Naive thymus-derived CD8-positive, alpha-beta T cell (primary cell): ENCODE measurements around the gene SKI. TPM values are rescaled to one million over a fixed set of nuclear protein-coding genes. Genes with fewer than 3 reads are reported as not detected.

Experiments used
- ATAC-seq, 2 donors: fragments of 150-1000 bp; cut with Tn5 transposase in 1 of 2; sonication (Bioruptor Pico), chemical (Tn5 transposase) in 1 of 2; 1 replicate in 1 of 2; 2 replicates in 1 of 2; pipeline ENCODE4 v1.10.0; 2021; ENCODE audit warnings: mild to moderate bottlenecking in 2 of 2, moderate library complexity in 2 of 2
- POLR2A ChIA-PET: fragments of 350-600 bp; sonication (Branson Sonifier 250); formaldehyde crosslinking; loops from one replicate; lab custom pipeline; 2021; ENCODE audit warnings: antibody characterized with exemption; lab: Charles Lee
- DNase-seq, 10 donors: peaks; one replicate each; pipeline versions ENCODE4 v3.0.0 to v3.0.0-alpha.2; 2020 to 2022
- H3K27ac Mint-ChIP-seq, 10 donors: one replicate each; pipeline ENCODE4 v1.8.0; 2020 to 2022; ENCODE audit warnings: mild to moderate bottlenecking in 10 of 10, mixed read lengths in 10 of 10, moderate library complexity in 4 of 10, inconsistent platforms in 1 of 10
- H3K27me3 Mint-ChIP-seq, 5 donors: one replicate each; pipeline ENCODE4 v1.8.0; 2021 to 2022; ENCODE audit warnings: mixed read lengths in 5 of 5
- H3K36me3 Mint-ChIP-seq, 3 donors: one replicate each; pipeline ENCODE4 v1.8.0; 2020 to 2022; ENCODE audit warnings: mixed read lengths in 3 of 3, mild to moderate bottlenecking in 2 of 3, inconsistent platforms in 1 of 3
- H3K4me1 Mint-ChIP-seq, 4 donors: one replicate each; pipeline ENCODE4 v1.8.0; 2021 to 2022; ENCODE audit warnings: mixed read lengths in 4 of 4
- H3K4me3 Mint-ChIP-seq, 10 donors: one replicate each; pipeline ENCODE4 v1.8.0; 2020 to 2022; ENCODE audit warnings: mild to moderate bottlenecking in 10 of 10, mixed read lengths in 10 of 10, moderate library complexity in 6 of 10, inconsistent platforms in 1 of 10
- H3K9me3 Mint-ChIP-seq, 9 donors: one replicate each; pipeline ENCODE4 v1.8.0; 2020 to 2022; ENCODE audit warnings: mixed read lengths in 9 of 9, mild to moderate bottlenecking in 3 of 9, inconsistent platforms in 1 of 9, moderate library complexity in 1 of 9
- polyA plus RNA-seq, 3 donors: library from polyadenylated mRNA; unstranded; fragments of 300-500 nt; fragmentation: Illumina TruSeq; gene quantifications; one replicate each; pipeline ENCODE4 v1.2.3, GENCODE V29; 2021
- total RNA-seq, 8 experiments: library from RNA in 2 of 8; stranded (reverse) in 2 of 8; gene quantifications; one replicate each; pipeline ENCODE4 v1.2.3 and lab custom pipeline; 2021 to 2026

SKI gene
- total and polyA plus RNA-seq, 5 experiments from 2014 or later: 0.30 to 105 (median 0.80) TPM

GRCh38 chr1:2252423-2252822, 24.3 kb downstream of the SKI start:
- POLR2A ChIA-PET: interaction anchor here (0.9 to 17.4 kb wide), 3 partner anchors 9 to 47 kb away, joined by 3 to 388 read pairs (median 3); partner anchors contain the start of gene SKI
- H3K9me3 Mint-ChIP-seq: peaks cover 0 to 12% (median 0%) of the 10 kb centered on the region in 9 donors
- H3K4me1 Mint-ChIP-seq: peaks cover 19 to 64% (median 52%) of the 10 kb centered on the region in 4 donors
- peaks cover 0 to 6% (median 0%) of the 10 kb centered on the region in 5 donors for H3K27me3 Mint-ChIP-seq
- peak overlapping the region in 4 of 10 donors; percentile 86 to 96 (median 92) for H3K27ac Mint-ChIP-seq
- peaks cover 0 to 18% (median 9%) of the 10 kb centered on the region in 3 donors for H3K36me3 Mint-ChIP-seq
- DNase-seq (no peak), ATAC-seq (no peak)
- H3K4me3 Mint-ChIP-seq: peak overlapping the region in 9 of 10 donors; percentile 29 to 86 (median 63)

- H3K27ac Mint-ChIP-seq: peak overlapping the region in 4 of 10 donors; percentile 86 to 96 (median 92)
- H3K4me3 Mint-ChIP-seq: peak overlapping the region in 7 of 10 donors; percentile 34 to 86 (median 63)
- H3K4me1 Mint-ChIP-seq: peaks cover 24 to 63% (median 53%) of the 10 kb centered on the region in 4 donors
- DNase-seq (no peak), ATAC-seq (no peak)
- POLR2A ChIA-PET: interaction anchor here (0.9 to 17.4 kb wide), 2 partner anchors 8 to 19 kb away, joined by 3 to 388 read pairs; partner anchors contain the start of gene SKI
- peaks cover 0 to 18% (median 9%) of the 10 kb centered on the region in 3 donors for H3K36me3 Mint-ChIP-seq
- peaks cover 0 to 6% (median 0%) of the 10 kb centered on the region in 5 donors for H3K27me3 Mint-ChIP-seq
- peaks cover 0 to 12% (median 0%) of the 10 kb centered on the region in 9 donors for H3K9me3 Mint-ChIP-seq
Observed at GRCh38 chr1:2253036-2253796, 25.1 kb downstream of the SKI start.

DNA sequence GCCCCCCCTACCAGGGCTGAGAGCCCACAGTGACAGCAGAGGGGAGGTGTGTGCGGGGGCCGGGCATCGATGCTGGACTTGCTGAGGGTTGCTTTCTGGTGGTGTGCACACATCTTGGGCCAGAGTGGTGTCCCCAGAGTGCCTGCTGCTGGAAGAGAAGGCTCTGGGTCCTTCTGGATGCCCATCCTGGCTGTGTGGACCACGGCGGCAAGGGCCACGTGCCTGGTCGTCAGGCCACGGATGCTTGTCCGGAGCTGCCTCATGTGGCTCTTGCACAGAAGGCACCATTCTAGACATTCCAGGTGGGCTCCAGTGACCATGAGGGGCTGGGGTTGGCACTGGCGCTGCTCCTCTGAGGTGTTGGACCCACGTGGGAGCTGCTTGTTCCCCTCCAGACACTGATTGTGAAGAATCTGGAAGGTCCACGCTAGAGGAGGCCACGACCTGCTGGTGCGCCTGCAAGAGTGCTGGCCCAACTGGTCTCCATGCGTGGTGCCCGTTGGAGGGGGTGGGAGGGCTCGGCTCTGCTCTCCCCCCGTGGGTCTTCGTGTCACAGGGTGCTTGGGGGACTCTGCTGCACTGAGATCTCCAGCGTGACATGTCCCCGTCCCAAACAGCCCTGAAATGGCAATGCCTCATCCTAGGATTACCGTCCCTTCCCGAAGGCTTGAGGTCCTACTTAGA, 25.8 kb downstream of the SKI start:
- peak overlapping the region in 6 of 10 donors; percentile 11 to 86 (median 50) for H3K4me3 Mint-ChIP-seq
- POLR2A ChIA-PET: interaction anchor here (3.1 to 17.4 kb wide), 2 partner anchors 20 to 59 kb away, joined by 19 to 388 read pairs; partner anchors contain the start of genes FAAP20 and SKI
- H3K36me3 Mint-ChIP-seq: peaks cover 0 to 18% (median 9%) of the 10 kb centered on the region in 3 donors
- no peak for ATAC-seq
- peak overlapping the region in 4 of 10 donors; percentile 86 to 96 (median 92) for H3K27ac Mint-ChIP-seq
- H3K4me1 Mint-ChIP-seq: peaks cover 23 to 63% (median 53%) of the 10 kb centered on the region in 4 donors
- DNase-seq: no peak
- H3K27me3 Mint-ChIP-seq: peaks cover 0 to 6% (median 0%) of the 10 kb centered on the region in 5 donors
- H3K9me3 Mint-ChIP-seq: peaks cover 0 to 12% (median 0%) of the 10 kb centered on the region in 9 donors

DNA sequence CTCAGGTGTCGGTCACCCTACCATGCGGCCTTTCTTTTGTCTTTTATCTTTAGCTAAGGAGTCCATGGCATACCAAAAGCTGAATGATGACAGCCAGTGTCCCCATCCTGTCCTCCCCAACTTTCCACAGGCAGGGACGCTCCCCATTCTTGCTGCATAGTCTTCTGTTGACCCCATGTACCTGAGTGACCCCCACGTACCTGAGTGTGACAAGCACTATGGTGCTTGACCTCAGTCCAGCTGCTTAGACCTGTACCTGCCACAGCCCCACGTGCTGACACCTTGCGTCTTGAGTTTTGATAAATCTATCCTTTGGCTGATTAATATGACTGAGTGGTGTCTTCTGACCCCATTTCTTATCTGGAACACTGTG, 26.9 kb downstream of the SKI start:
- POLR2A ChIA-PET: interaction anchor here (0.9 to 17.4 kb wide), 20 partner anchors 8 to 330 kb away, joined by 3 to 388 read pairs (median 6); partner anchors contain the start of genes FAAP20, MORN1, PANK4 and RER1
- H3K9me3 Mint-ChIP-seq: peaks cover 0 to 12% (median 0%) of the 10 kb centered on the region in 9 donors
- ATAC-seq: no peak
- H3K4me1 Mint-ChIP-seq: peaks cover 28 to 63% (median 55%) of the 10 kb centered on the region in 4 donors
- no peak overlapping the region for H3K4me3 Mint-ChIP-seq
- DNase-seq: no peak
- H3K36me3 Mint-ChIP-seq: peaks cover 0 to 18% (median 9%) of the 10 kb centered on the region in 3 donors
- H3K27ac Mint-ChIP-seq: no peak overlapping the region
- peaks cover 0 to 6% (median 0%) of the 10 kb centered on the region in 5 donors for H3K27me3 Mint-ChIP-seq

GRCh38 chr1:2255420-2256369, 27.6 kb downstream of the SKI start:
- H3K27ac Mint-ChIP-seq: no peak overlapping the region
- peak; percentile 47 to 97 (median 92) for DNase-seq
- POLR2A ChIA-PET: interaction anchor here (0.6 to 17.4 kb wide), 25 partner anchors 8 to 329 kb away, joined by 3 to 388 read pairs (median 4); partner anchors contain the start of genes FAAP20, MORN1, PANK4 and RER1
- H3K36me3 Mint-ChIP-seq: peaks cover 0 to 18% (median 9%) of the 10 kb centered on the region in 3 donors
- peak; percentile 59 to 75 for ATAC-seq
- peaks cover 0 to 6% (median 0%) of the 10 kb centered on the region in 5 donors for H3K27me3 Mint-ChIP-seq
- no peak overlapping the region for H3K4me3 Mint-ChIP-seq
- peaks cover 29 to 61% (median 55%) of the 10 kb centered on the region in 4 donors for H3K4me1 Mint-ChIP-seq
- peaks cover 0 to 12% (median 0%) of the 10 kb centered on the region in 9 donors for H3K9me3 Mint-ChIP-seq

- Mint-ChIP-seq H3K4me3 (peak overlapping the region in 4 of 10 donors; percentile 12 to 43 (median 30)), H3K9me3 (peaks cover 0 to 12% (median 0%) of the 10 kb centered on the region in 9 donors), H3K36me3 (peaks cover 0 to 18% (median 9%) of the 10 kb centered on the region in 3 donors)
Observed at GRCh38 chr1:2256435-2257244, 28.5 kb downstream of the SKI start.

DNA sequence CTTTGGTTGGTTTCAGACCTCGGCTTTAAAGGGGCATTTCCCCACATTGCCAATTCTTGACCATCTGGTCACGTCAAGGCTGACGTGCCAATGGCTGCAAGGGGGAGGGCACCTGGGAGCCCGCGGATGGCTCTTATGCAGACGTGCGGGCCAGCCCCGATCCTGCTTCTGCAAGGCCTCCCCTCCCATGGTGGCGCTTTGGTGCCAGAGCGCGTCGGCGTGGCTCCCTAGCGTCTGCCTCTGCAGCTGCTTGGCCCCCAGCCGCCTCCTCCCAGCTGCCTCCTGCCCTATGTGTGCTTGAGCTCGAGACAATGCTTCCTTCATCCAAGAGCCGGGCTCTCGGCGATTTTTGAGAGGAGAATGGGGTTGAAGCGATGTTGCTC, 29.1 kb downstream of the SKI start:
- Mint-ChIP-seq H3K27me3 (peaks cover 0 to 6% (median 0%) of the 10 kb centered on the region in 5 donors), H3K36me3 (peaks cover 0 to 15% (median 9%) of the 10 kb centered on the region in 3 donors), H3K4me3 (peak overlapping the region in 3 of 10 donors; percentile 12 to 43 (median 17)), H3K27ac (peak overlapping the region in 1 of 10 donors; percentile 74), H3K9me3 (peaks cover 0 to 12% (median 0%) of the 10 kb centered on the region in 9 donors), H3K4me1 (peaks cover 24 to 58% (median 51%) of the 10 kb centered on the region in 4 donors)
- ATAC-seq (no peak), DNase-seq (no peak)
- POLR2A ChIA-PET: interaction anchor here (1.3 to 17.4 kb wide), 8 partner anchors 23 to 68 kb away, joined by 3 to 388 read pairs (median 13); partner anchors contain the start of gene SKI

More at GRCh38 chr1:2256435-2257244, 28.5 kb downstream of the SKI start:
- DNase-seq (no peak), ATAC-seq (peak; percentile 0 to 13)
- POLR2A ChIA-PET: interaction anchor here (1.1 to 17.4 kb wide), 16 partner anchors 10 to 328 kb away, joined by 3 to 388 read pairs (median 10); partner anchors contain the start of genes FAAP20, MORN1, RER1 and SKI
- H3K27ac Mint-ChIP-seq: peak overlapping the region in 1 of 10 donors; percentile 74
- H3K27me3 Mint-ChIP-seq: peaks cover 0 to 6% (median 0%) of the 10 kb centered on the region in 5 donors
- H3K4me1 Mint-ChIP-seq: peaks cover 28 to 61% (median 56%) of the 10 kb centered on the region in 4 donors

GRCh38 chr1:2258122-2258681, 30.1 kb downstream of the SKI start:
- DNase-seq (no peak), ATAC-seq (no peak)
- Mint-ChIP-seq H3K27me3 (peaks cover 0 to 3% (median 0%) of the 10 kb centered on the region in 5 donors), H3K9me3 (peaks cover 0 to 9% (median 0%) of the 10 kb centered on the region in 9 donors), H3K27ac (peak overlapping the region in 3 of 10 donors; percentile 90 to 94 (median 93)), H3K4me3 (peak overlapping the region in 9 of 10 donors; percentile 57 to 71 (median 69)), H3K36me3 (peaks cover 0 to 7% (median 4%) of the 10 kb centered on the region in 3 donors), H3K4me1 (peaks cover 19 to 52% (median 46%) of the 10 kb centered on the region in 4 donors)
- POLR2A ChIA-PET: interaction anchor here (0.7 to 17.4 kb wide), 4 partner anchors 24 to 51 kb away, joined by 3 to 388 read pairs (median 6); partner anchors contain the start of gene SKI

- Mint-ChIP-seq H3K36me3 (peaks cover 0 to 4% (median 3%) of the 10 kb centered on the region in 3 donors), H3K9me3 (peaks cover 0 to 9% (median 0%) of the 10 kb centered on the region in 9 donors), H3K4me3 (peak overlapping the region; percentile 37 to 74 (median 66)), H3K27ac (peak overlapping the region in 3 of 10 donors; percentile 90 to 94 (median 93)), H3K27me3 (peaks cover 0 to 3% (median 0%) of the 10 kb centered on the region in 5 donors), H3K4me1 (peaks cover 19 to 55% (median 49%) of the 10 kb centered on the region in 4 donors)
- peak; percentile 49 to 82 (median 72) for DNase-seq
- POLR2A ChIA-PET: interaction anchor here (0.7 to 17.4 kb wide), 4 partner anchors 25 to 56 kb away, joined by 3 to 388 read pairs (median 6); partner anchors contain the start of gene SKI
- ATAC-seq: peak; percentile 22 to 51
Observed at GRCh38 chr1:2258996-2259395, 30.9 kb downstream of the SKI start.
